GM19452 (cell line): ENCODE results near the gene CCDC160.
"Not testable (repeated sequence)": the region's sequence is repeated elsewhere in the genome, so short reads cannot be mapped to it uniquely, and the experiment has no call there.

Experiments
- ATAC-seq: cut with Tn5 transposase; IDR thresholded peaks from one replicate; pipeline ENCODE4 v1.9.1; 2021; ENCODE audit not compliant: unreplicated experiment

CCDC160 gene

GRCh38 chrX:134236626-134237614 is at the start of gene CCDC160:
TSS of gene CCDC160 (plus strand) at chrX:134237182. CDS start at chrX:134244801, 7,619 bp downstream.
- ATAC-seq = peak; percentile 75

- no peak for ATAC-seq
Measured at GRCh38 chrX:134191281-134191680, 45.7 kb upstream of the CCDC160 start.

GRCh38 chrX:134194915-134195314 is 42.1 kb upstream of the CCDC160 start:
- ATAC-seq = no peak

GRCh38 chrX:134202561-134202960 is 34.4 kb upstream of the CCDC160 start:
- ATAC-seq = no peak

- ATAC-seq = no peak
Measured at GRCh38 chrX:134206221-134206620, 30.8 kb upstream of the CCDC160 start.

GRCh38 chrX:134210465-134210864 is 26.5 kb upstream of the CCDC160 start:
- no peak for ATAC-seq

- ATAC-seq = no peak
Measured at GRCh38 chrX:134235236-134235635, 1.7 kb upstream of the CCDC160 start.

GRCh38 chrX:134238144-134238543 is 1.2 kb downstream of the CCDC160 start:
- not testable (repeated sequence) for ATAC-seq

- no peak for ATAC-seq
Measured at GRCh38 chrX:134239016-134239415, 2.0 kb downstream of the CCDC160 start.

- ATAC-seq = no peak
Measured at GRCh38 chrX:134240209-134240608, 3.2 kb downstream of the CCDC160 start.

- ATAC-seq = no peak
Measured at GRCh38 chrX:134241960-134242619, 5.1 kb downstream of the CCDC160 start.

- ATAC-seq = no peak
Measured at GRCh38 chrX:134244043-134244442, 7.1 kb downstream of the CCDC160 start.

- no peak for ATAC-seq
Measured at GRCh38 chrX:134246282-134246681, 9.3 kb downstream of the CCDC160 start.

GRCh38 chrX:134247492-134247891 is 10.5 kb downstream of the CCDC160 start:
- no peak for ATAC-seq

- ATAC-seq = no peak
Measured at GRCh38 chrX:134249241-134249640, 12.3 kb downstream of the CCDC160 start.

- ATAC-seq = no peak
Measured at GRCh38 chrX:134251241-134251640, 14.3 kb downstream of the CCDC160 start.

- ATAC-seq = no peak
Measured at GRCh38 chrX:134254511-134254910, 17.5 kb downstream of the CCDC160 start.

- ATAC-seq = no peak
Measured at GRCh38 chrX:134255555-134255954, 18.6 kb downstream of the CCDC160 start.

- ATAC-seq = no peak
Measured at GRCh38 chrX:134256684-134257083, 19.7 kb downstream of the CCDC160 start.

- ATAC-seq = no peak
Measured at GRCh38 chrX:134258202-134258601, 21.2 kb downstream of the CCDC160 start.

- ATAC-seq = not testable (repeated sequence)
Measured at GRCh38 chrX:134285934-134286333, 49.0 kb downstream of the CCDC160 start.

- no peak for ATAC-seq
Measured at GRCh38 chrX:134287346-134287745, 50.4 kb downstream of the CCDC160 start.
